Tibial artery (tissue), 4 donors: ENCODE results near the gene PAK4.
"Not testable (repeated sequence)": the region's sequence is repeated elsewhere in the genome, so short reads cannot be mapped to it uniquely, and the experiment has no call there.

Experiments
- DNase-seq, 2 donors: peaks; one replicate each; pipeline ENCODE4 v3.0.0-alpha.2; 2019
- H3K27ac ChIP-seq, 2 donors: fragments of 200-600 bp; sonication (generic) in 1 of 2; 1 replicate in 1 of 2; 2 replicates in 1 of 2; pipeline ENCODE4 v1.5.1; 2018 to 2019; ENCODE audit warnings: mild to moderate bottlenecking in 1 of 2
- H3K27me3 ChIP-seq, 2 donors: fragments of 200-600 bp; sonication (generic) in 1 of 2; one replicate each; pipeline versions ENCODE4 v1.5.1 to v1.6.0; 2016 to 2019
- H3K36me3 ChIP-seq, 3 donors: fragments of 200-600 bp; sonication (generic) in 2 of 3; one replicate each; pipeline ENCODE4 v1.5.1; 2016 to 2019; ENCODE audit warnings: mild to moderate bottlenecking in 2 of 3
- H3K4me1 ChIP-seq, 4 donors: fragments of 200-600 bp; sonication (generic) in 2 of 4; 1 replicate in 3 of 4; 2 replicates in 1 of 4; pipeline ENCODE4 v1.5.1; 2016 to 2019
- H3K4me3 ChIP-seq, 2 donors: fragments of 200-600 bp; sonication (generic) in 1 of 2; 1 replicate in 1 of 2; 2 replicates in 1 of 2; pipeline ENCODE4 v1.5.1; 2018 to 2019; ENCODE audit warnings: mild to moderate bottlenecking in 2 of 2
- H3K9me3 ChIP-seq, 3 donors: fragments of 200-600 bp; sonication (generic) in 1 of 3; one replicate each; pipeline ENCODE4 v1.5.1; 2016 to 2019
- intact Hi-C: fragments of 100-400 bp; cut with DNase I; formaldehyde crosslinking; loops from one replicate; pipeline ENCODE4 v1.15.0; 2023; ENCODE audit warnings: low total_unique reads
- TF ChIP-seq, protein P1 (sequence below), 2 experiments: fragments of 200-600 bp in 1 of 2; fragments of 450-650 bp in 1 of 2; IDR thresholded peaks; one replicate each; pipeline ENCODE4 v1.5.1; 2017 to 2019; ENCODE audit warnings: antibody characterized with exemption in 2 of 2, mild to moderate bottlenecking in 1 of 2, moderate library complexity in 1 of 2

Gene PAK4

DNA sequence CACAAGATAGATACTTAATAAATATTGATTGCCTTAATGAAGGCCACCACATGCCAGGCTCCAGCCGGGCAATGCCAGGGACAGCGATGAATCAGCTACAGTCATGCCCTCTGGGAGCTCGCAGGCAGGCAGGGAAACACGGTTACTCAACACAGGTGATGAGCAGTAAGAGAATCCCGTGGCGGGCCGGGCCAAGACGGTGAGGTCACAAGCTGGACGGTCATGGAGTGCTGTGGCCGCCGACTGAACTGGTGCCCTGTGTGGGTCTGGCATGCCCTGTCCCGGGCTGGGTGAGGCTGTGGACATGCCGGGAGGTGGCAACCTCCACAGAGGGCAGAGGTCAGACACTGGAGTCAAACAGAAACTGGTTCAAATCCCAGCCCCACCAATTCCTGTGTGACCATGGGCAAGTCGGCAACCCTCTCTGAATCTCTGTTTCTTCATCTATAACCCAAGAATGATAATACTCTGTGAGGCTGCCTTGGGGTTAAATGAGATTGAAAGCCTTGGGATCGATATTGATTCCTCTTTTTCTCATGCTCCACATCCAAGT lies 13.2 kb upstream of the PAK4 start:
- TF ChIP-seq, protein P1, sequence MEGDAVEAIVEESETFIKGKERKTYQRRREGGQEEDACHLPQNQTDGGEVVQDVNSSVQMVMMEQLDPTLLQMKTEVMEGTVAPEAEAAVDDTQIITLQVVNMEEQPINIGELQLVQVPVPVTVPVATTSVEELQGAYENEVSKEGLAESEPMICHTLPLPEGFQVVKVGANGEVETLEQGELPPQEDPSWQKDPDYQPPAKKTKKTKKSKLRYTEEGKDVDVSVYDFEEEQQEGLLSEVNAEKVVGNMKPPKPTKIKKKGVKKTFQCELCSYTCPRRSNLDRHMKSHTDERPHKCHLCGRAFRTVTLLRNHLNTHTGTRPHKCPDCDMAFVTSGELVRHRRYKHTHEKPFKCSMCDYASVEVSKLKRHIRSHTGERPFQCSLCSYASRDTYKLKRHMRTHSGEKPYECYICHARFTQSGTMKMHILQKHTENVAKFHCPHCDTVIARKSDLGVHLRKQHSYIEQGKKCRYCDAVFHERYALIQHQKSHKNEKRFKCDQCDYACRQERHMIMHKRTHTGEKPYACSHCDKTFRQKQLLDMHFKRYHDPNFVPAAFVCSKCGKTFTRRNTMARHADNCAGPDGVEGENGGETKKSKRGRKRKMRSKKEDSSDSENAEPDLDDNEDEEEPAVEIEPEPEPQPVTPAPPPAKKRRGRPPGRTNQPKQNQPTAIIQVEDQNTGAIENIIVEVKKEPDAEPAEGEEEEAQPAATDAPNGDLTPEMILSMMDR (IDR thresholded peaks at IDR 0.05): no peak
- Histone ChIP-seq H3K27me3 (peaks cover 0 to 65% of the 10 kb centered on the region in 2 donors), H3K4me3 (no peak overlapping the region), H3K9me3 (no peaks in the 10 kb centered on the region), H3K27ac (no peak overlapping the region), H3K4me1 (peaks cover 0 to 8% (median 0%) of the 10 kb centered on the region in 4 donors), H3K36me3 (no peaks in the 10 kb centered on the region)
- intact Hi-C loops: no loop called here
- DNase-seq: no peak

GRCh38 chr19:39113199-39113598 lies 12.4 kb upstream of the PAK4 start:
- no peak for DNase-seq
- intact Hi-C loops: no loop called here
- Histone ChIP-seq H3K4me1 (peaks cover 0 to 8% (median 0%) of the 10 kb centered on the region in 4 donors), H3K9me3 (no peaks in the 10 kb centered on the region), H3K4me3 (no peak overlapping the region), H3K36me3 (no peaks in the 10 kb centered on the region), H3K27ac (no peak overlapping the region), H3K27me3 (peaks cover 0 to 64% of the 10 kb centered on the region in 2 donors)
- TF ChIP-seq, protein P1 (IDR thresholded peaks at IDR 0.05): no peak

DNA sequence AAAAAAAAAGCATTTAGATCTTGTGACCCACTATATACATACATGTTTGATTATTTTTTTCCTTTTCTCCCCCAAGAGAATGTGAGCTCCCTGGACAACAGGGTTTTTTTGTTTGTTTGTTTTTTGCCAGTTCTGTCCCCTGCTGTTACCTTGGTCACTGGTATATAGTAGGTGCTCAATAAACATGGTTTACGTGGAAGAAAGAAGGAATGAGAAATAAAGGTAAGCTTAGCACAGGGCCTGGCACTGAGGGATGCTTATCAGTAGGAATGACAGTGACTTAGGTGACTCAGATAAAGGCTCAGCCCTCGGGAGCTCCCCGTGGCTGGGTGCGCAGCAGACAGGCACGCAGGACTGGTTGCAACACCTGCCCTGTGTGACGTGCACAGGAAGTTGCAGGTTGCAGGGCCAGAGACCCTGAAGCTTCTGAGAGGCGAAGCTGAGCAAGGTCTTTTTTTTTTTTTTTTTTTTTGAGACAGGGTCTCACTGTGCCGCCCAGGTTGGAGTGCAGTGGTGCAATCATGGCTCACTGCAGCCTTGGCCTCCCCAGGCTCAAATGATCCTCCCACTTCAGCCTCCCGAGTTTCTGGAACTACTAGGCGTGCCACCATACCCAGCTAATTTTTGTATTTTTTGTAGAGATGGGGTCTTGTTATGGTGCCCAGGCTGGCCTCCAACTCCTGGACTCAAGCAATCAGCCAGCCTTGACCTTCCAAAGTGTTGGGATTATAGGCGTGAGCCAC lies 10.3 kb upstream of the PAK4 start:
- TF ChIP-seq, protein P1 (IDR thresholded peaks at IDR 0.05): no peak
- no peak for DNase-seq
- no peaks in the 10 kb centered on the region for H3K9me3 ChIP-seq
- peaks cover 0 to 60% of the 10 kb centered on the region in 2 donors for H3K27me3 ChIP-seq
- H3K4me3 ChIP-seq: no peak overlapping the region
- intact Hi-C loops: no loop called here
- no peak overlapping the region for H3K27ac ChIP-seq
- no peaks in the 10 kb centered on the region for H3K36me3 ChIP-seq
- H3K4me1 ChIP-seq: peaks cover 0 to 8% (median 0%) of the 10 kb centered on the region in 4 donors

DNA sequence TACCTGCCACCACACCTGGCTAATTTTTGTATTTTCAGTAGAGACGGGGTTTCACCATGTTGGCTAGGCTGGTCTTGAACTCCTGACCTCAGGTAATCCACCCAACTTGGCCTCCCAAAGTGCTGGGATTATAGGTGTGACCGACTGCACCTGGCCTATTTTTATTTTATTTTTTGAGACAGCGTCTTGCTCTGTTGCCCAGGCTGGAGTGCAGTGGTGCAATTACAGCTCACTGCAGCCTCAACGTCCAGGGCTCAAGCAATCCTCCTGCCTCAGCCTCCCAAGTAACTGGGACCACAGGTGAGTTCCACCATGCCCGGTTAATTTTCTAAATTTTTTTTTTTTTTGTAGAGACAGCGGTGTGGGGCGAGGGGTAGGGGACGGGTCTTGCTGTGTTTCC lies 8.6 kb upstream of the PAK4 start:
- H3K4me1 ChIP-seq, H3K9me3 ChIP-seq, H3K36me3 ChIP-seq, DNase-seq, H3K27ac ChIP-seq, H3K4me3 ChIP-seq, intact Hi-C loops: not testable (repeated sequence)
- peaks cover 0 to 55% of the 10 kb centered on the region in 2 donors for H3K27me3 ChIP-seq

- TF ChIP-seq, protein P1 (IDR thresholded peaks at IDR 0.05): no peak
- H3K27me3 ChIP-seq: peaks cover 0 to 29% of the 10 kb centered on the region in 2 donors
- DNase-seq: no peak
- H3K36me3 ChIP-seq: no peaks in the 10 kb centered on the region
- intact Hi-C loops: loop anchor here (2.0 to 10.0 kb wide), 3 partner anchors 67 to 207 kb away; no protein-coding TSS in a partner anchor
- H3K4me3 ChIP-seq: no peak overlapping the region
- H3K4me1 ChIP-seq: peaks cover 0 to 10% (median under 1%) of the 10 kb centered on the region in 4 donors
- H3K9me3 ChIP-seq: no peaks in the 10 kb centered on the region
- no peak overlapping the region for H3K27ac ChIP-seq
Measured at GRCh38 chr19:39119830-39120229, 5.8 kb upstream of the PAK4 start.
